H1 (cell line): Measurements from ENCODE around the gene OBSL1. TPM values are rescaled to one million over a fixed set of nuclear protein-coding genes. Genes with fewer than 3 reads are reported as not detected.

Experiments used
- CHD7 ChIP-seq: fragments of 300-600 bp; sonication (generic); IDR thresholded peaks from 2 replicates; pipeline ENCODE4 v1.7.1; 2012; ENCODE audit warnings: low read length, moderate library complexity, mild to moderate bottlenecking, inconsistent platforms; ENCODE audit not compliant: insufficient replicate concordance
- EP300 ChIP-seq, 2 experiments: IDR thresholded peaks; 1 replicate in 1 of 2; 2 replicates in 1 of 2; pipeline ENCODE4 v1.6.1; 2011 to 2012; ENCODE audit warnings: low read depth in 2 of 2, low read length in 2 of 2, mild to moderate bottlenecking in 2 of 2, borderline replicate concordance in 1 of 2, inconsistent platforms in 1 of 2, moderate library complexity in 1 of 2
- JUND ChIP-seq: IDR thresholded peaks from 2 replicates; pipeline ENCODE4 v1.6.1; 2011; ENCODE audit warnings: mild to moderate bottlenecking, improper control_type of control experiment, low read length
- KDM1A ChIP-seq: fragments of 200-600, 300-600 bp; sonication (generic); IDR thresholded peaks from 2 replicates; pipeline ENCODE4 v1.7.1; 2016; ENCODE audit warnings: mild to moderate bottlenecking, low read length, borderline replicate concordance
- SIRT6 ChIP-seq: IDR thresholded peaks from one replicate; pipeline ENCODE4 v1.7.1; 2012; ENCODE audit warnings: low read length, inconsistent platforms
- SP1 ChIP-seq: IDR thresholded peaks from 2 replicates; pipeline ENCODE4 v1.6.1; 2011; ENCODE audit warnings: low read depth, low read length
- TBP ChIP-seq: IDR thresholded peaks from 2 replicates; pipeline ENCODE4 v1.6.1; 2011; ENCODE audit warnings: low read depth, low read length, improper control_type of control experiment
- ZNF274 ChIP-seq: IDR thresholded peaks from 2 replicates; pipeline ENCODE4 v1.7.0; 2012; ENCODE audit warnings: low read length, borderline replicate concordance; ENCODE audit errors: extremely low read depth
- polyA plus RNA-seq, 7 experiments: library from polyadenylated mRNA; depleted of rRNA in 3 of 7; stranded (reverse) in 5 of 7; unstranded in 2 of 7; fragments of >200 nt in 5 of 7; fragments of 200-250 nt in 2 of 7; gene quantifications; 1 replicate in 5 of 7; 2 replicates in 1 of 7; 4 replicates in 1 of 7; pipeline versions ENCODE4 v1.2.1 to v1.2.3, GENCODE V29; 2011 to 2013; ENCODE audit warnings: missing spikeins in 2 of 7, mixed read lengths in 2 of 7
- total RNA-seq: library from RNA; stranded (reverse); fragmentation: NEBNext Ultra II Directional; extraction: Animal tissue kit (Norgen Biotek cat#: 25700); gene quantifications from 2 replicates; pipeline ENCODE4 v1.2.1, GENCODE V29; 2021
- TF ChIP-seq, protein P1 (sequence below): IDR thresholded peaks from 2 replicates; pipeline ENCODE4 v1.6.1; 2011; ENCODE audit warnings: low read length, improper control_type of control experiment

Gene OBSL1
- total and polyA plus RNA-seq, 2 of the 8 experiments (the other 6 are each of a cell fraction or from before 2014, with no cell fraction given): 116 to 127 TPM

DNA sequence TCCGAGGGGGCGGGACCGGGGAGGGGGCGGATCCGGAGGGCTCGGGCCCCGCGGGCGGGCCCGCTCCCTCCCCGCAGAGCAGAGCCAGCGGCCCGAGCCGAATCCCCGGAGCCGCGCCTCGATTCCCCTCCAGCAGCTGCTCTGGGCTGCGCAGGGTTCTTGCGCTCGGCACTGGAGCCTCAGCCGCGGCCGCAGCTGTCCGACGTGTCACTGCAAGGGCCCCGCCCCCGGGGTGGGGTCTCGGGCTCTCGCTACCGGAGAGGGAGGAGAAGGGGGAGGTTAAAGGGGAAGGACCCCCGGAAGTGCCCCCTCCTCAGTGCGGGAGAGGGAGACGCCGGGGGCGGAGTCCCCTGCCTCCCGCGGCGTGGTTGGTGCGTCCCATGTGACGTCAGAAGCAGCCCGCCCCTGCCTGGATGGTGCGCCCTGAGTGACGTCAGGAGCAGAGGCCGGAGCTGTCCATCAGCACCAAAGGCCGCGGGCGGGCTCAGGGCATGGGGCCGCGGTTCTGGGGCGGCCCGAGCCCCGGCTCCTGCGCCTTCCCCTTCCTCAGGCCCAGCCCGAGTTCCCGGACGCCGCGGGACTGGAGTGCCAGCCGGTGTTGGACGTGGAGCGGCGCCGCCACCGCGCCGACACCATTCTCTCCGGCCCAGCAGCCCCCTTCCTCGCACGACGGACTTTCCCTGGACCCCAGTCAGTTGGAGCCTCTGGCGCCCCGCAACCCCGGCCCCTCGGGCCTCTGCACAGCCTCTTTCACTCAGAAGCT, 27.6 kb downstream of the OBSL1 start, which contains the start of the genes CHPF and TMEM198 (continued):
- TF ChIP-seq CHD7 (no peak), KDM1A (no peak), EP300 (IDR thresholded peaks at IDR 0.05; ENCODE audit: borderline replicate concordance in 1 of 2, low read depth in 2 of 2, low read length in 2 of 2) (peak in 1 of 2 experiments; percentile 88; a peak in 1 of 3 replicates), ZNF274 (no peak), JUND (peak; percentile 90), SIRT6 (no peak), TBP (no peak; the same call in 1 of the 2 replicates), SP1 (peak; percentile 74; the same call in 1 of the 2 replicates)
- TF ChIP-seq, protein P1, sequence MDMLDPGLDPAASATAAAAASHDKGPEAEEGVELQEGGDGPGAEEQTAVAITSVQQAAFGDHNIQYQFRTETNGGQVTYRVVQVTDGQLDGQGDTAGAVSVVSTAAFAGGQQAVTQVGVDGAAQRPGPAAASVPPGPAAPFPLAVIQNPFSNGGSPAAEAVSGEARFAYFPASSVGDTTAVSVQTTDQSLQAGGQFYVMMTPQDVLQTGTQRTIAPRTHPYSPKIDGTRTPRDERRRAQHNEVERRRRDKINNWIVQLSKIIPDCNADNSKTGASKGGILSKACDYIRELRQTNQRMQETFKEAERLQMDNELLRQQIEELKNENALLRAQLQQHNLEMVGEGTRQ: 0 out of 2 replicates have a peak, but pooled peaks have one; percentile 17
